Stimulated activated CD4-positive, alpha-beta T cell treated with anti-CD3 and anti-CD28 coated beads, Interleukin-1b, Interleukin-23, amount 100 ng/mL, for 4 hours (primary cell): ENCODE data around the gene FHIT.
"Not testable (repeated sequence)": the region's sequence is repeated elsewhere in the genome, so short reads cannot be mapped to it uniquely, and the experiment has no call there.

Source experiments
- DNase-seq, 2 donors: peaks; one replicate each; pipeline ENCODE4 v3.0.0-alpha.2; 2020; ENCODE audit warnings: low read depth in 2 of 2

The FHIT gene

GRCh38 chr3:61226166-61226686, 25.0 kb downstream of the FHIT start:
- no peak for DNase-seq

DNA sequence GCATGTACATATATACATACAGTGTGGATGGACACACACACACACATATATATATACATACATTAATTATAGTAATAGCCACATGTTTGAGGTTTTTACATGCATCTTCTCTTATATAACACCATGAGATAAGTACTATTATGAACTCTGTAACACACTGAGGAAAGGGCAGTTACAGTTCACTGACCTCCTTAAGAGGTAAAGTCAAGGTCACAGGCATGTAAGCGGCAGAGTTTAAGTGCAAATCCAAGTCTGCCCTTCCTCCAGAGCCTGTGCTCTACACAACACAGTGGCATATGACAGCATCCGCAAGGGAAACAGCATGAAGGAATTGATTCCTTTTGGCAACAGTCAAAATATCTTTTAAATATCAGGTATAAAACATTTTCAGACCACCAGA, 26.4 kb downstream of the FHIT start:
- DNase-seq = no peak

- DNase-seq = no peak
Observed at GRCh38 chr3:61223451-61223850, 27.8 kb downstream of the FHIT start.

GRCh38 chr3:61222467-61222866, 28.8 kb downstream of the FHIT start:
- no peak for DNase-seq

DNA sequence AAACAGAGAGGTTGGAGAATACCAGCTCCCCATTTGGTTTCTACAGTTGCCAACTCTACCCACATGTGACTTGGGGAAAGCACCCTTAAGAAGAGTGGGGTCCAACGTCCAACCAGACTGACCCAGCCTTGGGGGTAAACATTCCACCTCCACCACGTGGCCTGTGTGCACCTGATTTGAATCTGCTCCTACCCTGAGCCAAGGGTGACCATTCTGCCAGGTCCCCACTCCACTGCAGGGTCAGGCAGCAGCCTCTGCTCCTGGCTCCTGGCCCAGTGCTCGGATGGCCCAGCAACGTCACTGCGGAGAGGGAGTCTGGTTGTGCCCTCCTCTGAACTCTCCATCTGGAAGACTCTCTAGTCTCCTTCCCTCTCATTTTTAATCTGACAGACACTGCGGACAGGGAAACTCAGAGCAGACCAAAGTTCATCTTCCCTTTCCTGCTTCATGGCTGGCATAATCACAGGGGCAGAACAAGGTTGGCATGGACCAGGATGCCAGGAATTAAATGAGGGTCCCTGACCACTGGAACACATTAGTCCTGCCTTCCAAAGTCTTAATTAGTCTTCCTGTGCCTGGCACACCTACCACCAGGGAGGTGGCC, 29.4 kb downstream of the FHIT start:
- DNase-seq = no peak

GRCh38 chr3:61218504-61218903, 32.7 kb downstream of the FHIT start:
- DNase-seq = no peak

DNA sequence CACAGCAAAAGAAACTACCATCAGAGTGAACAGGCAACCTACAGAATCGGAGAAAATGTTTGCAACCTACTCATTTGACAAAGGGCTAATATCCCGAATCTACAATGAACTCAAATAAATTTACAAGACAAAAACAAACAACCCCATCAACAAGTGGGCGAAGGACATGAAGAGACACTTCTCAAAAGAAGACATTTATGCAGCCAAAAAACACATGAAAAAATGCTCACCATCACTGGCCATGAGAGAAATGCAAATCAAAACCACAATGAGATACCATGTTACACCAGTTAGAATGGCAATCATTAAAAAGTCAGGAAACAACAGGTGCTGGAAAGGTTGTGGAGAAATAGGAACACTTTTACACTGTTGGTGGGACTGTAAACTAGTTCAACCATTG, 35.1 kb downstream of the FHIT start:
- not testable (repeated sequence) for DNase-seq

DNA sequence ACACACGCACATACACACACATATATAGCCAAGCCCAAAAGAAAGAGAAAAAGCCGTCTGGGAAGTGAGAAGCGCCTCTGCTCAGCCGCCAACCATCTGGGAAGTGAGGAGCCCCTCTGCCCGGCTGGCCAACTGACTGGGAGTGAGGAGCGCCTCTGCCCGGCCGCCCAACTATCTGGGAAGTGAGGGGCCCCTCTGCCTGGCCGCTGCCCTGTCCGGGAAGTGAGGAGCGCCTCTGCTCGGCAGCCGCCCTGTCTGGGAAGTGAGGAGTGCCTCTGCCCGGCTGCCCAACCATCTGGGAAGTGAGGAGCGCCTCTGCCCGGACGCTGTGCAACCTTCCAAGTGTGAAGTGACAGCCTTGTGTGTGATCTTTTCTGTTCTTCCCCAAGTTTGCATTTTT, 49.2 kb downstream of the FHIT start:
- DNase-seq = no peak

DNA sequence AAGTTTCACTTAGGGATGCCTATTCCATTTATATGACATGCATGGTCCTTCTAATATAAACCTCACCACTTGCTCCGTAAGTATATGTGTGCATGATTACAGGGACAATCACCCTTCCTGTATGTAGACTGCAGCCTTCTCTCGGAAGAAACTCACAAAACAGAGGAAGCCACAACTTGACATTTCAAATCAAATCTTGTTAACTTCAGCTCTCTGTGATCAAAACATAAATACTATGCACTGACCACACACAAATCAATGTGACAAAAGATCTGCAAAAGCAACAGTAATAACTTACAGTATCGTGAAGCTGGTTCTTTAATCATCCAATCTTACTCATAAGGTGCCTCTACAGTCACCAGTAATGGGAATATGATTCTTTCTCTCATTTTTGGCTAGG, 50.2 kb downstream of the FHIT start:
- no peak for DNase-seq

GRCh38 chr3:61200270-61200669, 51.0 kb downstream of the FHIT start:
- DNase-seq = no peak

DNA sequence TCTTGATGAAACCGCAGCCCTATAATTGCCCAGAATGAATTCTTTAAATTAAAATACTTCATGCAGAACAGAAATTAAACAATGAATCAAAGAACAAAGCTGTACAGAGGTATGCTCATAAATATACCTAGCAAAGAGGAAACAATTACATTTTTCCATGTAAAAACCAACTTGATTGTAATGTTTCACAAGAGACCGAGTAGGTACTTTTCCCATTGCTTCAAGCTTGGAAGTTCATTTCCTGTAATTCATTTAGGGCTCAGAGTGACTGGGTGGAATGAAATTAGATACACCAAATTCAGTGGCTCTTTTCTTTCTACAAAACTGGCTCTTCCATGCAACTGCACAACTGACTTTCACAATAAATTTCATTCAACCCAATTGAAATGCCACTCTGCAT, 51.4 kb downstream of the FHIT start:
- DNase-seq = no peak

DNA sequence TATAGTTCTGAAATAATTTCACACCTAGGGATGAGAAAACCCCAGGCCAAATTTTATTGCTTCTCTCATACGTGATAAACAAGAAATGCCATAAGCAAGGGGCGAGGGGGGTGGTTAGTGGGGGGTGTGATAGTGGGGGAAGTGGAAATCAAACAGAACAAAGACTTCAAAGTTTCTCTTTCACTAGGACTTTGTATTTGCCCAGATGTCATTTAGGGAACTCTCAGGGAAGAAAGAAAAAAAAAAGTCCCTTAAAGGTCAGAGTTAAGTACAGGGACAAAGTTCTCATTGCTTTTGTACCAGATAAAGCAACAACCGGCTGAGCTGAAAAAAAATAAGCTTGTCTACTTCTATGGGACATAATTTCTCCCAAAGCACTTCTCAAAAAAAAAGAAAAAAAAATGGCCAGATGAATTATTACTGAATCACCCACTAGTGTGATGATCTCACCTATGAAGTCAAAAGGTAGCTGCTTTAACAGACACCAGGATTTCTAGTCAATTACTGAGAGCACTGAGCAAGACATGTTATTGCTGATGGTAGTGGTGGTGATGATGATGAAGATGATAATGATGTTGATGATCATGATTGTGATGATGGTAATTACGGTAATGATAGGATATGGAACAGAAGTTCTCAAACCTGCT, 56.2 kb downstream of the FHIT start:
- no peak for DNase-seq

DNA sequence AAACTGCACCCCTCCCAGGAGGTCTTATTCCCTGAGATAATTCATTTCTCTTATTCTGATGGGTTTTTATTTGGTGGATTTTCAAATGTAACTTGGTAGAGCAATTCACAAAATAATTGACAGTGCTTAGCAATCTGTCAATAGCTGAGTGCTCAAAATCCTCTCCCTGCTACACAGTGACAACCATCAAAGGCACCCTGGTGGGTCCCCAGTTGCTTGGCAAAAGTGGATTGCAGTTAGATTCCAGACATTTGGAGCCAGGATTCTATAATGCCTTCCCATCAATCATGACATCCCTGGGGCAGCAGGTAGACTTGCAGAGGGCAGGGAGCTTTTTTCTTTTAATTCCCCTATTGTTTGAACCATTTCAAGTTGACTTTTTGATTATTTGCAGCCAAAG, 59.0 kb downstream of the FHIT start:
- DNase-seq = no peak

DNA sequence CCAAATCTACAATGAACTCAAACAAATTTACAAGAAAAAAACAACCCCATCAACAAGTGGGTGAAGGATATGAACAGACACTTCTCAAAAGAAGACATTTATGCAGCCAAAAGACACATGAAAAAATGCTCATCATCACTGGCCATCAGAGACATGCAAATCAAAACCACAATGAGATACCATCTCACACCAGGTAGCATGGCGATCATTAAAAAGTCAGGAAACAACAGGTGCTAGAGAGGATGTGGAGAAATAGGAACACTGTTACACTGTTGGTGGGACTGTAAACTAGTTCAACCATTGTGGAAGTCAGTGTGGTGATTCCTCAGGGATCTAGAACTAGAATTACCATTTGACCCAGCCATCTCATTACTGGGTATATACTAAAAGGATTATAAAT, 61.0 kb downstream of the FHIT start:
- not testable (repeated sequence) for DNase-seq

DNA sequence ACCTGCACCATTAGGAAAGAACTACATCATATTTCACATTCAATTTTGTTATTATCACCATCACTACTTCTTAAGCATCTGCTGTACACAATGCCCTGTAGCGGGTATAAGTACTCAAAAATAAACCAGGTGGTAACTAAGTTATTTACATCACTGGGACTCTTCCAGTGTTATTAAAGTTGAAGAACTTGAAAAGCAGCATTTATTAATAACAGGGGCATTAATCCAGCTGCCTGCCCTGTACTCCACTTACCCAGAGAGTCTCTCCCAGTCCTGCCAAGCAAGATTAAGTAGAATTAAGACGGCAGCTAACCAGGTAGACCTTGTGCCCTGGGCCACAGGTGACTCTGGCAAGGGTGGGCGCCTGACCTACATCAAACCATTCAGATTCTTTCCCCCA, 65.2 kb downstream of the FHIT start:
- DNase-seq = no peak

DNA sequence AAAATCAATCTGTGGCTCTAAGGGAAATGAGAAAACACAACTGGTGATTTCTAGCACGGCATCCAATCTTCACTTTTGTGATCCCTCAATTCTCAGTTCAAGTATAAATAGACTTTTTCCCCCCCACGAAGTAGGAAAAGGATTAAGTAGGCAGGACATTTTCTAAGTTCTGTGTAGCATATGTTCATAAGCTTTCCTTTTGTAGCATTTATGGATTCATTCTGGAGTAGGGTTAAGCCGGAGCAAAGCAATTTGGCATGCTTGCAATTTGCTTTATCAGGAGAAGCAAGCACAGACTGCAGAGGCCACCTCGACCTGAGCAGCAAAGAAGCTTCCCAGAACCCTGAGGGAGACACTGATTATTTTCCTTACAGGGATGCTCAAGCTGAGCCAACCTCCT, 66.3 kb downstream of the FHIT start:
- DNase-seq = no peak

- DNase-seq = no peak
Observed at GRCh38 chr3:61182662-61183061, 68.6 kb downstream of the FHIT start.

GRCh38 chr3:61181874-61182273, 69.4 kb downstream of the FHIT start:
- no peak for DNase-seq

DNA sequence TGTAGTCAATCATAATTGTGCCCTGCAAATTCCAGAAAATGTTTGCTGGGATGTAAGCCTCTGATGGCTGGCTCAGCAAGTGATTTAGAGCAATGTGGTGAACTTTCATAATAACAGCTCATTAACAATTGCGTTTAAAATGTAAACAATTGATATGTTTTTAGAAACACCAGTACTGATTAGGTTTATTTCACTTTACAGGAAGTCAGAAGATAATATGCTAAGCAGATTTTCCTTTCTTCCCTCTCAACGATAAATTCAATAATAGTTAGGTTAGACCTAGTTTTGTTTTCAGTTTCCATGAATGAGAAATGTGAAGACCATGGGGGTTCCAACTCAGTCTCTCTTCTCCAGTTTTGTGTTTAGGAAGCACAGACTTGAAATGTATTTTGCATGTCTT, 71.0 kb downstream of the FHIT start:
- no peak for DNase-seq

- no peak for DNase-seq
Observed at GRCh38 chr3:61178167-61178566, 73.1 kb downstream of the FHIT start.

DNA sequence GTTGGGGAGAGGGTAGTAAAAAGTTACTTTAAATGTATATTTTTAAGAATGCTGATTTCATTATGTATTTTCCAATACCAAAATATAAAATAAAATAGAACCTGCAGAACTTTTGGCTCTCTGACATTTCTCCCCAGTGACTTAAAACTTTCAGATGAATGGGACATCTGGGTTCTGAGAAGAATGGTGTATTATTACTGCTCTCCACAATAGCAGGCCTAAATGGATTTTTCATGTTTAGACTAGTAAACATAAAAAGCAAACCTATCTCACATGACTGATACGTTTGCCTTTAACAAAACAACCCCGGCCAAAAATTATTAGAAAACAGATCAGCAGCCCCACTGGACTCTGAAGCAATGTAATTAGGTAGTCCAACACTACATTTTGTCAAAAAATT, 73.8 kb downstream of the FHIT start:
- DNase-seq = no peak

DNA sequence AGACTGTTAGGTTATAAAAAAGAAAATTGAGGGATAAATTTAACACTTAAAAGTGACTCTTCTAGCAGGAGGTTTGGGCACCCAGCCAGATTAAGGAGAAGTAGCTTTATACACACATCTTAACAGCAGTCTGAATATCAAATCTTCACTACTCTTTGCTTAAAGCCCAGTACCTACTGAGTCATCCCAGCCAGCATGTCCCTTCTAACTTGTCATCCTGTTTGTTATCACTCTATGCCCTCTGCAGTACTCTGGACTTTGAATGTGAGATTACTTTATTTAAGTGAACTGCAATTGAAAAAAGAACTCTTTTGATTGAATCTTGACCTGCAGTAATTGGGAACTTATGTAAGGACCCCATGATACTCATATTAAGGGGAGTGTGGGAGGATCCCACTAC, 77.6 kb downstream of the FHIT start:
- DNase-seq = no peak

DNA sequence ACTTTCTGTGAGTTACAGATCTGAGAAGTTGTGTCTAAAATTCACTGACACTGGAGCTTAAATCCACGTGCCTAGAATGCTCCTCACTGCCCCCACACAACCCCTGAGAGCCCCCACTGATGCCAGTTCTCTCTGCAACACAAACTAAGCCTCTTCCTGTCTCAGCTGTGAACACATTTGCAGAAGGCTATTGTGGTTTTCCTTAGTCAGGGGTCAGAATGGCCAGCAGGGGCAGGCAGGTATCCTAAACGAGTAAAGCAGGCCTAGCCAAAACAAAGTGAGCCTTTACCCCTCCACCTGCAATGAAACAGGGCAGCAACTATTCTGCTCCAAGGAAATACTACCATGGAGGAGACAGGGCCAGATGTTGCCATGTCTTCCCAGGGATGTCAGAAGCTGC, 78.6 kb downstream of the FHIT start:
- DNase-seq = no peak

- DNase-seq = no peak
Observed at GRCh38 chr3:61172203-61172602, 79.0 kb downstream of the FHIT start.
